HG03520 (cell line): ENCODE results near the gene TM9SF4.
A peak's percentile ranks its signal among the peaks of the same experiment; 100 is the strongest.

Experiments used
- ATAC-seq: cut with Tn5 transposase; IDR thresholded peaks from one replicate; pipeline ENCODE4 v1.9.1; 2021; ENCODE audit warnings: mild to moderate bottlenecking, moderate library complexity; ENCODE audit not compliant: unreplicated experiment

The TM9SF4 gene

GRCh38 chr20:32109392-32110172 is at the start of gene TM9SF4:
Gene TM9SF4, plus strand, starts transcription at chr20:32109714. Its CDS starts 27 bp downstream, at chr20:32109741.
- ATAC-seq = peak; percentile 62

GRCh38 chr20:32062776-32063170 is 46.7 kb upstream of the TM9SF4 start:
- no peak for ATAC-seq

DNA sequence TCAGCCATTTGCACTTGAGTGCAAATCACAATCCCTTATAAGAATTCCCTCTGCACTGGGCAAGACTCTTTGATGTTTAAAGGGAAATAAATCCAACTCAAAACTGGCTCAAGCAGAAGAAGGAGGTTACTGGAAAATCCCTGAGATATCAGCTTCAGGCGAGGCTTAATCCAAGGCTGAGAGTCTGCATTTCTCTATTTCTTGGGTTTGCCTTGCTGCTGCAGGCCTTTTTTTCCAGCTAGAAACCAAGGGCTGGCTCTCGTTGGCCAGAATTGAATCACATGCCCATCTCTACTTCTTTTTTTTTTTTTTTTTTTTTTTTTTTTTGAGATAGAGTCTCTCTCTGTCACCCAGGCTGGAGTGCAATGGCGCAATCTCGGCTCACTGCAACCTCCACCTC is 45.8 kb upstream of the TM9SF4 start:
- ATAC-seq = no peak

GRCh38 chr20:32064667-32065066 is 44.8 kb upstream of the TM9SF4 start:
- ATAC-seq = no peak

DNA sequence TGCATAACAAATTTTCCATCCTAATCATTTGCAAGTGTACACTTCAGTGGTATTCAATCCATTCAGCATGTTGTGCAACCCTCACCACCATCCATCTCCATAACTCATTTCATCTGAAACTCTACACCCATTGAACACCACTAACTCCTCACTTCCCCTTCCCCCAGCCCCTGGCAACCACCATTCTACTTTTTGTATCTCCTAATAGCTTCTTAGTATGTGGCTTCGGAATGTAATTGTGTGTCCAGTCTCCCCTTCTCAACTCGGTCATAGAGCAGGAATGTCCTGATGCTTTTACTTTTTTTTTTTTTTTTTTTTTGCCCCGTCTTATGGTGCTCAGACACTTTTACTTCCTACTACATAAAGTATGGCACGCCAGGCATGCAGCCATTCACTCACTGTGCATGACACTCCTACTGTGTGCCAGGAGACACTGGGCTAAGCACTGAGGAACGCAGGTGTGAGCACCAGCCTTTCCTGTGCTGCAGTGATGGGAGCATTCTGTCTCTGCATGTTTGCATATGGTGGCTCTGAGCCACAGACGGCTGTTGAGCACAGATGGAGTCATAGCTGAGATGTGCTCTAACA is 42.2 kb upstream of the TM9SF4 start:
- ATAC-seq = no peak

DNA sequence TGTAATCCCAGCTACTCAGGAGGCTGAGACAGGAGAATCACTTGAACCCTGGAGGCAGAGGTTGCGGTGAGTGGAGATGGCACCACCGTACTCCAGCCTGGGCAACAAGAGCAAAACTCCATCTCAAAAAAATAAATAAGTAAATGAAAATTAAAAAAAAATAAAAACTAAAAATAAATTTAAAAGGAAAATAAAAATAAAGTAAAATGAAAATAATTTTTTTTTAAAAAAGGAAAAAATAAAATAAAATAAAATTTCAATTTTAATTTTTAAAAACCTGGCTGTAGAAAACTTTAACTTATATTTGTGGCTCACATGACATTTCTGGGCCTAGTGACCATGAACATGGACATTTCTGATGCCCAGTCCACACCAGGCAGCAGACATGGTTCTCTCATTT is 41.3 kb upstream of the TM9SF4 start:
- ATAC-seq = no peak

DNA sequence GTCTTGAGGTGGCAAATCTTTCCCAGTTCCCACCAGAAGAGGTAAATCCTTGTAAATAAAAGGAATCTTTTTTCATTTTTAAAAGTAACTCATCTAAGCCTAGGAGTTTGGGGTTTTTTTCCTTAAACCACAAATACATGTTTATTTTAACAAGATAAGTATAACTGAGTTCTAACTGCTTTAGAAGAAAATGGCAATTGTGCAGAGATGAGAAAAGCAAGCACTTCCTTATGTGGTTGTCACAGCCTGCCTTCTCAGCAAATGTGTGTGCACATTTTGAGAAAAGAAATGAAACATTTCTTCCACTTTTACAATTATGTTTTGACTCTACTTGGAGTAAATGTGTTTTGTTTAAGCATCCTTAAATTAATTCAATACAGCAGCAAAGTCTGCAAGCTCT is 39.8 kb upstream of the TM9SF4 start:
- no peak for ATAC-seq

GRCh38 chr20:32070282-32070681 is 39.2 kb upstream of the TM9SF4 start:
- ATAC-seq = no peak

GRCh38 chr20:32070690-32071213 is 38.8 kb upstream of the TM9SF4 start:
- no peak for ATAC-seq

- ATAC-seq = no peak
Observed at GRCh38 chr20:32071395-32072167, 37.9 kb upstream of the TM9SF4 start.

DNA sequence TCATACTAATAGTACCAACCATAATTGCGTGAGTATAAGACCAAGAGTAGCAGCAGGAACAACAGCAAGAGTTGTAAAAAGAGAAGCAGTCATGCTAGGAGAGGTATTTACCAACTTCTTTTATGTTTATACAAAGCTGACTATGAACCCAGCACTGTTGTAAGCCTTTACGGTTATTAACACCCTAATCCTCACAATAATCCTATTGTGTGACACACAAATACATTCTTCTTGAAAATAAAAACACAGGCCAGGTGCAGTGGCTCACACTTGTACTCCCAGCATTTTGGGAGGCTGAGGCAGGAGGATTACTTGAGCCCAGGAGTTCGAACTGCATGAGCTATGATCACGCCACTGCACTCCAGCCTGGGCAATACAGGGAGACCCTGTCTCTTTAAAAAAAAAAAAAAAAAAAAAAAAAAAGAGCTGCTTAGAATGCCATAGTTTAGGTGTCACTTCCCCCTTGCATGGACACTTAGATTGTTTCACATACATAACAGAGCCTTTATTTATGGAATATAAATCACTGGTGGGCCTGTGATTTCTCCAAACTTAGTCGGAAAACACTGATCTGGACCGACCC is 37.3 kb upstream of the TM9SF4 start:
- ATAC-seq = no peak

GRCh38 chr20:32075534-32075933 is 34.0 kb upstream of the TM9SF4 start:
- no peak for ATAC-seq

DNA sequence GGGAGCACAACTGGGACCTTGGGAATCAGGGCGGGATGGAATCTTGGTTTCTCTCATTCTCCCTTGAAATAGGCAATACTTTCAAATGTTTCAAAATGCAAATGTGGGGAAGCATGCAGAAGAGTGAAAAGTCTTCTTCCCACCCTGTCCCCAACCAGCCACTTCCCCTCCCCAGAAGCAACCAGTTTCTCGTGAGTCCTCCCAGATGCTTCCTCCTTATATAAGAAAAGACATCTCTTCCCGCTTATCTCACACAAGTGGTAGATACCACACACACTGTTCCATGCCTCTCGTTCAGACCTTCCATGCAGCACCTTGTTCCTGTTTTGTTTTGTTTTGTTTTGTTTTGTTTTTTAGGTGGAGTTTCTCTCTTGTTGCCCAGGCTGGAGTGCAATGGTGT is 32.3 kb upstream of the TM9SF4 start:
- ATAC-seq = no peak

DNA sequence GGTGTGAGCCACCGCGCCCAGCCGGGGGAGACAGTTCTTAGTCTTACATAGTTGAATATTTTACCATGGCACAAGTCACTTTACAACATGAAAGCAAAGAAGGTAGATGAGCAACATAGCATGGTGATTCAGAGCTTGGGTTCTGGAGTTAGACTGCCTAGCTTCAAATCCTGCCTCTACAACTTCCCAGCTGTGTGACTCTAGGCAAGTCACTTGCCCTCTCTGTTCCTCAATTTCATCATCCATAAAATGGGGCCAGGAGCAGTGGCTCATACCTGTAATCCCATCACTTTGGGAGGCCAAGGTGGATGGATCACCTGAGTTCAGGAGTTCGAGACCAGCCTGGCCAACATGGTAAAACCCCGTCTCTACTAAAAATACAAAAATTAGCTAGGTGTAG is 31.2 kb upstream of the TM9SF4 start:
- ATAC-seq = no peak

DNA sequence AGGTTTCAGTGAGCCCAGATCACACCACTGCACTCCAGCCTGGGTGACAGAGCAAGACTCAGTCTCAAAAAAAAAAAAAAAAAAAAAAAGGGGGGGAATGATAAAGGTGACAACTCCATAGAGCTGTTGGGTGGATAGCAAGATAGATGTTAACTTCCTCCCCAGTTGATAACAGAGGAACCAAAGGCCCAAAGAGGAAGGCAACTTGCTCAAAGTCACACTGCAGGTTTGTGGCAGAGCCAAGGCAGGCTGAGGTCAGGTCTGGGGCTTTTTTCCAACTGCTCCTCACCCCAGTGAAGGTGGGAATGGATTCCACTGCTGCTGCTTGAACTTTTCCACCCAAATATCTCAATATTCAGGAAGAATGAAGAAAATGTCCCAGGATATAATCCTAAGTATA is 30.7 kb upstream of the TM9SF4 start:
- no peak for ATAC-seq

GRCh38 chr20:32079655-32080109 is 29.8 kb upstream of the TM9SF4 start:
- ATAC-seq = no peak

GRCh38 chr20:32080783-32081182 is 28.7 kb upstream of the TM9SF4 start:
- no peak for ATAC-seq

DNA sequence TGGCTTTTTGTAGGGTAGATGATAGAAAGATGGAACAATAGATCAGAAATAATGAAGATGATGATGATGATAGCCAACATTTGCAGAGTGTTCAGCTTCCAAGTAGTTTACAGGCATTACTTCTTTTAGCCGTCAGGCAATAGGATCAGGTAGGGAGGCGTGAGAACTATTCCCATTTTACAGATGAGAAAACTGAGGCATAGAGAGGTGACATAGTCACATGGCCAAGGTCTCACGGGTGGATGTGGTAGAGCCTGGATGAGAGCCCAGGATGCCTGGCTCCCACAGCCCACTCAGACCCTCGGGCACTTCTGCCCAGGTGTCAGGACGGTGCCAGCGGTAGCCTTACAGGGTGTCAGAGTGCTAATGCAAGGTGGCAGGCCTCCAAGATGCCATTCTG is 26.0 kb upstream of the TM9SF4 start:
- ATAC-seq = no peak

- no peak for ATAC-seq
Observed at GRCh38 chr20:32087070-32087469, 22.4 kb upstream of the TM9SF4 start.

DNA sequence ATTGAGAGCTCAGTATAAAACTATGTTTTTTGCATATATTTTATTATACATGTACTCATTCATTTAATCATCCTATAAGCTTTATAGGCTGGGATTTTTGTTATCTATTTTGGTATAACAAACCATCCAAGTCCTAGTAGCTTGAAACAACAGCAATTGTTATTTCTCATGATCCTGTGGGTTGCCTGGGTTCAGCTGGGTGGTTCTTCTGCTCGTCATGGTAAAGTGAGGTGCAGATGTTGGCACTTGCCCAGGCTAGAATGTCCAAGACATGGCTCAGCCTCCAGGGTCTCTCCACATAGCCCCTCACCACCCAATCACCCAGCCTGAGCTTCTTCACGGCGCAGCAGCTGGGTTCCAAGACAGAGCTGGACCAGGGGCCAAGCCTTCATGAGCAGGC is 20.8 kb upstream of the TM9SF4 start:
- no peak for ATAC-seq

GRCh38 chr20:32089637-32090362 is 19.7 kb upstream of the TM9SF4 start:
- no peak for ATAC-seq
